Type B pancreatic cell (in vitro differentiated cells): ENCODE data around the gene PLXNA1. TPM values are rescaled to one million over a fixed set of nuclear protein-coding genes. Genes with fewer than 3 reads are reported as not detected.

ENCODE experiments used
- DNase-seq: peaks from one replicate; pipeline ENCODE4 v3.0.0; 2021; ENCODE audit warnings: mixed read lengths; ENCODE audit not compliant: unreplicated experiment; ENCODE audit errors: extremely low spot score
- H3K27ac Mint-ChIP-seq: 2 replicates; pipeline ENCODE4 v1.8.0; 2021; ENCODE audit warnings: mild to moderate bottlenecking, mixed read lengths
- H3K27me3 Mint-ChIP-seq: 2 replicates; pipeline ENCODE4 v1.8.0; 2021; ENCODE audit warnings: mixed read lengths
- H3K36me3 Mint-ChIP-seq: 2 replicates; pipeline ENCODE4 v1.8.0; 2021; ENCODE audit warnings: mixed read lengths
- H3K4me1 Mint-ChIP-seq: one replicate; pipeline ENCODE4 v1.8.0; 2021; ENCODE audit warnings: mixed read lengths; ENCODE audit not compliant: unreplicated experiment
- H3K4me3 Mint-ChIP-seq: 2 replicates; pipeline ENCODE4 v1.8.0; 2021; ENCODE audit warnings: mild to moderate bottlenecking, mixed read lengths
- H3K9me3 Mint-ChIP-seq: 2 replicates; pipeline ENCODE4 v1.8.0; 2021; ENCODE audit warnings: mixed read lengths
- total RNA-seq: library from RNA; stranded (reverse); gene quantifications from 2 replicates; pipeline ENCODE4 v1.2.1, GENCODE V29; 2021; ENCODE audit warnings: low replicate concordance
- TF ChIP-seq, protein P1 (sequence below): fragments of 200-600 bp; sonication (generic); conservative IDR thresholded peaks from 2 replicates; pipeline ENCODE4 v1.5.0; 2021; ENCODE audit warnings: antibody characterized with exemption, mild to moderate bottlenecking

PLXNA1 gene
- total RNA-seq, 1 donor from 2014 or later: 59.2 TPM

DNA sequence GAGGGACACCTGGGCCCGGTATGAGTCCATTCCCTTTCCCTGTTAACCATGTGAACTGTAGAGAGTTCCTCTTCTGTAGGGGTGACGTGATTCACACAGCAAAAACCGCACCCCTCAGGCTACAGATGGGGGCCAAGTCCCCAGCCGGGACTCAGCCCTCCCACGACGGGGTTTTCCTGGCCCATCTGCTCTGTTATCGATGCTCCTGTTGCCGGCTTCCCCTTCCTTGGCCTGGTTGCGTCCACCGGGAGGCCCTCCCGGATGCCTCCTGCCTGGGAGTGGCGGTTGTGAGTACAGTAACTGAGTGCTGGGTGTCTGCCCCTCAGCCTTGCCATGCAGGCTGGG lies 817 bp upstream of the PLXNA1 start:
- peaks cover 8% of the 10 kb centered on the region for H3K4me1 Mint-ChIP-seq
- TF ChIP-seq, protein P1, sequence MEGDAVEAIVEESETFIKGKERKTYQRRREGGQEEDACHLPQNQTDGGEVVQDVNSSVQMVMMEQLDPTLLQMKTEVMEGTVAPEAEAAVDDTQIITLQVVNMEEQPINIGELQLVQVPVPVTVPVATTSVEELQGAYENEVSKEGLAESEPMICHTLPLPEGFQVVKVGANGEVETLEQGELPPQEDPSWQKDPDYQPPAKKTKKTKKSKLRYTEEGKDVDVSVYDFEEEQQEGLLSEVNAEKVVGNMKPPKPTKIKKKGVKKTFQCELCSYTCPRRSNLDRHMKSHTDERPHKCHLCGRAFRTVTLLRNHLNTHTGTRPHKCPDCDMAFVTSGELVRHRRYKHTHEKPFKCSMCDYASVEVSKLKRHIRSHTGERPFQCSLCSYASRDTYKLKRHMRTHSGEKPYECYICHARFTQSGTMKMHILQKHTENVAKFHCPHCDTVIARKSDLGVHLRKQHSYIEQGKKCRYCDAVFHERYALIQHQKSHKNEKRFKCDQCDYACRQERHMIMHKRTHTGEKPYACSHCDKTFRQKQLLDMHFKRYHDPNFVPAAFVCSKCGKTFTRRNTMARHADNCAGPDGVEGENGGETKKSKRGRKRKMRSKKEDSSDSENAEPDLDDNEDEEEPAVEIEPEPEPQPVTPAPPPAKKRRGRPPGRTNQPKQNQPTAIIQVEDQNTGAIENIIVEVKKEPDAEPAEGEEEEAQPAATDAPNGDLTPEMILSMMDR: no peak
- peaks cover 26% of the 10 kb centered on the region for H3K27me3 Mint-ChIP-seq
- H3K4me3 Mint-ChIP-seq: peak overlapping the region; percentile 81
- H3K9me3 Mint-ChIP-seq: no peaks in the 10 kb centered on the region
- no peaks in the 10 kb centered on the region for H3K36me3 Mint-ChIP-seq
- DNase-seq: no peak
- peak overlapping the region; percentile 43 for H3K27ac Mint-ChIP-seq

- DNase-seq: no peak
- TF ChIP-seq, protein P1: no peak
- Mint-ChIP-seq H3K27me3 (peaks cover 25% of the 10 kb centered on the region), H3K9me3 (no peaks in the 10 kb centered on the region), H3K27ac (no peak overlapping the region), H3K4me3 (no peak overlapping the region), H3K4me1 (peaks cover 8% of the 10 kb centered on the region), H3K36me3 (no peaks in the 10 kb centered on the region)
Measured at GRCh38 chr3:126983276-126983652, 349 bp downstream of the PLXNA1 start.

DNA sequence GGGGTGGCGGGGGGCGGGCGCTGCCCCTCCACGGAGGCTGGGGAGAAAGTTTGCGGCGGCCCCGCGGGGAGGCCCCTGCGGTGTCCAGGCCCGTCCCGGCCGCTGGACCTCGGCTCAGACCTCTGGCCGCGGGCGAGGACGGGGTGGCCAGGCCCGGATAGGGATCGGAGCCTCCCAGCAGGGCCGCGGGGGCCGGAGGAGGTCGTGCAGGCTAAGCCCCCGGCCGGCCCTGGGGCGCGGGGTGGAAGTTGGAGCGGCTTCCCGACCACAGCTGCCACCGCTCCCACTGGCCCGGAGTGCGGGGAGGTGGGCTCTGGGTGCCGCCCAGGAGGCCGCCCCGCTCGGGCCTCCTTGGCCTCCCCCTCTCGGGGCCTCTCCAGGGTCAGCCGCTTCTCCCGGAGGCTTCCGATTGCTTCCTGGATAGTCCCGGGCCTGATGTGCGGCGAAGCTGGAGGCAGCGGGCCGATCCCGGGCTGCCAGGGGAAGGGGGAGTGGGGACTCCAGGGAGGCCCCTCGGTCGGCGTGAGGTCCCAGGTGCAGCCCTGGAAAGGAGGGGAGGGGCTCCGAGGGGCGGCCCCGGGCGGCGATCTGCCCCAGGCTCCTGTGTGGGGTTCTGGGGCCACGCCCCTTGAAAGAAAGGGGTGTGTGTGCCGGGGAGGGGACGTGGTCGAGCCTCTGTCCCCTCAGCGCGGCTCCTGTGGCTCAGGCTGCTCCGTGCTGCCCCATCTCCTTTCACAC lies 907 bp downstream of the PLXNA1 start:
- H3K4me1 Mint-ChIP-seq: peaks cover 8% of the 10 kb centered on the region
- TF ChIP-seq, protein P1: no peak
- no peaks in the 10 kb centered on the region for H3K36me3 Mint-ChIP-seq
- no peak for DNase-seq
- peaks cover 20% of the 10 kb centered on the region for H3K27me3 Mint-ChIP-seq
- no peaks in the 10 kb centered on the region for H3K9me3 Mint-ChIP-seq
- H3K27ac Mint-ChIP-seq: no peak overlapping the region
- H3K4me3 Mint-ChIP-seq: peak overlapping the region; percentile 81

GRCh38 chr3:126984391-126985131 lies 1.6 kb downstream of the PLXNA1 start:
- H3K27me3 Mint-ChIP-seq: peaks cover 14% of the 10 kb centered on the region
- H3K9me3 Mint-ChIP-seq: no peaks in the 10 kb centered on the region
- TF ChIP-seq, protein P1: no peak
- peaks cover 8% of the 10 kb centered on the region for H3K4me1 Mint-ChIP-seq
- no peak for DNase-seq
- no peak overlapping the region for H3K27ac Mint-ChIP-seq
- peaks cover 4% of the 10 kb centered on the region for H3K36me3 Mint-ChIP-seq
- H3K4me3 Mint-ChIP-seq: peak overlapping the region; percentile 81

DNA sequence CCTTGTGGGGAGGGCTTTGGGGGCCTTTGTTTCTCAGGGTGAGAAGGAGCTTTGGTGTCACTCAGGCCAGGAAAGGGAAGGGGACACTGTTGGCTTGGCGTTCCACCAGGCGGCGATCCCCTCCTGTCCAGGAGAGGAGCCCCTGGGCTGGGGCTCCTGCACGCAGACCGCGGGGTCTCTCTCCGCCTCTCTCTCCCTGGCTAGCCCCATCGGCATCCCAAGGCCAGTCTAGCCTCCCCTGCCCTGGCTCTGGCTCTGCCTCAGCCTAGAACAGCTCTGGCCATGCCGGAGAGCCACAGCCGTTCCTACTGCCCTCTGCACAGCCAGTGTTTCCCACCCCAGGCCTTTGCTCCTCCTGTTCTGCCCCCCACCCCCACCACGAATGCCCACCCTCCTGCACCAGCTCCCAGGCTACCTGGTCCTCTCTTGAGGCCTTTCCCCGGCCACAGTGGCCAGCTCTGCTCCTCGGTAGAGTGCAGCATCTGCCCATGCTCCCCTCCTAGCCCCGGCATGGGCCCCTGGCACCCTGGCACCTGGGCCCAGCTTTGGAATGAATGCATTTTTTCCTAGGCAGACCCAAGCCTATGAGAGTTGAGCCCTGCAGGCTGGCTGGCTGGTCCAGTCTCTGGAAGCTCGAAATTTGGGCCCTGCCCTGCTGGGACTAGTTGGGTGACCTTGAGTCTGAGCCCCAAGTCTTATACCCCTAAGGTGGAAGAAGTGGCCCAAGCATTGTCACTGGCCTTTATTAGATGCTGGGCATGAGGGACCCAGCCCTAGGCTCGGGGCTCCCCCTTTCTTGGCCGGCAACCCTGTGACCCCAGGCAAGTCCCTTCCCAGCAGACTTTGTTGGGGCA lies 2.4 kb downstream of the PLXNA1 start:
- Mint-ChIP-seq H3K27ac (no peak overlapping the region), H3K4me1 (peaks cover 8% of the 10 kb centered on the region)

More for the DNA sequence above, 2.4 kb downstream of the PLXNA1 start:
- TF ChIP-seq, protein P1: peak; percentile 49
- no peaks in the 10 kb centered on the region for H3K9me3 Mint-ChIP-seq
- H3K36me3 Mint-ChIP-seq: peaks cover 4% of the 10 kb centered on the region
- no peak for DNase-seq
- H3K4me3 Mint-ChIP-seq: peak overlapping the region; percentile 72
- peaks cover 6% of the 10 kb centered on the region for H3K27me3 Mint-ChIP-seq
